NCI-H524 treated with DMSO at 0.1 percent for 48 hours (cell line): Measurements from ENCODE around the gene FAM110D.

ENCODE experiments used
- DNase-seq: peaks from one replicate; lab custom pipeline; 2025; lab: John Stamatoyannopoulos, UW

FAM110D gene

GRCh38 chr1:26189331-26189730 is 30.5 kb downstream of the FAM110D start:
- no peak for DNase-seq

DNA sequence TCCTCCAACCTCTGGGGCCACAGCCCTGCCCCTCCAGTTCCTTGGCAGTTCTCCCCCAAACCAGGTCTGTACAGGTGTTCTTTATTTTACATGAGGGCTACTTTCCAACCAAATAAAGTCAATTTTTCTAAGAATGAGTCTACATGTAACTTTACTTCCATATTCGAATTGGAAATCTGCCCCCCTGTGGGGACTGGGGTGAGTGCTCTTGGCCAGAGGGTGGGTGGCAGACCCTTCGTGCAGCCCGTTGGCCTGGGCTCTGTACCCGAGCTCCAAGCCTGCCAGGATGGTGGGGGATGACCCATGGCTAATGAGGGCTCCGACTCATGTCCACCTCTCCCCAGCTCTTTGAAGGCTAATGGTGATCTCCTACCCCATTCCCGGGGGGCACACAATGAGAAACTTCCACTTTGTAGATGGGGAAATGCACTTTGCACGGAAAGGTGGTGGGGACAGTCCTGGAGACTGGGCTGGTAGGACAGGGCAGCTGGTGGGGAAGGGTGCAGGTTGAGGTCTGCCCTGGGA is 30.9 kb downstream of the FAM110D start:
- no peak for DNase-seq

- DNase-seq, result no peak
Measured at GRCh38 chr1:26190373-26190987, 31.6 kb downstream of the FAM110D start, which contains the start of gene CATSPER4. CATSPER4 (plus strand) TSS chr1:26190602; CDS start chr1:26190628, 26 bp downstream.

DNA sequence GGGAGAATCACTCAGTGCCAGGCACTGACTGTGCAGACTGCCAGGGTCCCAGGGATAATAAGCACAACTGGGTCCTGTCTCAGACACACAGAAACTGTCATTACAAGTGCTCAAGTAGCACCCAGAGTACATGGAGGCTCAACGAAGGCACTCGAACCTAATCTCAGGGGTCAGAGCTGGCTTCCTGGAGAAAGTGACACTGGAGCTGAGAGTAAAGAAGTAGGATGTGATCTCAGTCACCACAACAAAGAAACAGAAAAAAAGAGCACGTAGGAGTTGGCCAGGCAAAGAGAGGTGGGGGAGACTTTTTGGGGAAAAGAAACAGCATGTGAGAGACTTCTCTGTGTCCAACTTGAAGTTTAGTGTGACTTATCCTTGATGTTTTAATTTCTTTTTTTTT is 32.9 kb downstream of the FAM110D start:
- DNase-seq, result no peak

DNA sequence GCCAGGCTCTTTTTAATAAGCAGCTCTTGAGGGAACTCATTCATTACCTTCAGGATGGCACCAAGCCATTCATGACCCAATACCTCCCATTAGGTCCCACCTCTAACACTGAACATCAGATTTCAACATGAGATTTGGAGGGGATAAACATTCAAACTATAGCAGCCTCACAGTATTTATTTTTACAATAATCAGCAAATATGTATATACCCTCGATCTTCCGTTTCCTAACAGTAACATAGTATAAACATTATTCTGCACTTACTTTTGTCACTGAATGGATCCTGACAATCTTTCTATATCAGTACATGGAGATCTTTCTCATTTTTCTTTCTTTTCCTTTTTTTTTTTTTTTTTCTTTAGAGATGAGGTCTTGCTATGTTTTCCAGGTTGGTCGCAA is 36.9 kb downstream of the FAM110D start:
- DNase-seq, result no peak

GRCh38 chr1:26197301-26197700 is 38.4 kb downstream of the FAM110D start:
- no peak for DNase-seq

GRCh38 chr1:26197813-26198212 is 38.9 kb downstream of the FAM110D start:
- DNase-seq, result no peak

DNA sequence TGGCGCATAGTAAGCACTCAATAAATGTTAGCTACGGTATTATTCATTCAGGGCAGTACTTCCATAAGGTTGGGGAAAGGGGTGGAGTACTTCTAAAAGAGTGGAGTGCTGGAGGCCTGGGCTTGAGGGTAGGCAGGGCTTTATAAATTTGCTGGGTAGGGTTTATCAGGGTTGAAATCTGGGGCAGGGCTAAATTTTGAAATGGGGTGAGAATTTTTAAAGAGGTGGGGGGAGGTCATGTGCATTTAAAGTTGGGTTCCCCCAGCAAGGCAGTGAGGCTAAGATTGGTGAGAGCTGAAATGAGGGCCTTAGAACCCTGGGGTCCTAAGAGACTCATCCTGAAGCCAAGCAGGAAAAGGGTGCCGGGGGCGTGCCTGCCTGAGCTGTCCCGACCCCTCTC is 41.5 kb downstream of the FAM110D start:
- no peak for DNase-seq

GRCh38 chr1:26203642-26204318 is 44.9 kb downstream of the FAM110D start:
- peak; percentile 31 for DNase-seq

DNA sequence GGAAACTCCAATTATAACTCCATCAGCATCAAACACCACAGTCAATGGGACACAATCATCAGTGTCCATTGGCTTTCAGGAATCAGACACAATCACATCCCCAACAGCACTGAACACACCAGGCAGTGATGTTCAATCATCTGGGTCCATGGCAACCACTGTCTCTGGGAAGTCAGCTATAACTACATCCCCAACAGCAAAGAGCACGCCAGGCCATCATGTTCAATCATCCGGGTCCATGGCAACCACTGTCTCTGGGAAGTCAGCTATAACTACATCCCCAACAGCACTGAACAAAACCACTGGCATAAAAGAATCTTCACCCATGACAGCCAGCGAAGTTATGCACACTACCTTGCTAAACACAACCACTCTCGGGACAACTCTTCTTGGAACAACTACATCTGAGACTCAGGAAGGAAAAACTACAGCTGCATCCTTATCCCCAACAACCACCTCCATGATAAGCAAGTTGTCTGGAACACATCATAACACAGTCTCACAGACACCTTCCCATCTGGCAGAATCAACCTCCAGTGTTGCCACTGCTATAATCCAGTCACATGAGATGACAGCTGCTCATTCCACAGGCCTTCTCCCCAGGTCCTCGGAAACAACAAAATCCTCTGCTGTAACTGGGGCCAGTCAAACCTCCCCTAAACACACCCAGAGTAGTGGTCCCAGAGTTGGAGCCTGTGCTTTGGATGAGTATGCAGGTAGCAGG is 51.4 kb downstream of the FAM110D start:
- DNase-seq, result no peak

- DNase-seq, result no peak
Measured at GRCh38 chr1:26212726-26213125, 53.8 kb downstream of the FAM110D start.

- no peak for DNase-seq
Measured at GRCh38 chr1:26213335-26213905, 54.5 kb downstream of the FAM110D start.
